Endothelial cell of umbilical vein (primary cell): ENCODE data around the gene NPLOC4. TPM values are rescaled to one million over a fixed set of nuclear protein-coding genes. Genes with fewer than 3 reads are reported as not detected.

ENCODE experiments used
- BruUV-seq: library from RNA; stranded (reverse); fragments of 400-500 nt; replicated peaks from 2 replicates; lab custom pipeline; 2021; lab: Mats Ljungman, UMichigan
- CTCF ChIA-PET: fragments of 300-600, 350-600 bp; sonication (Branson Sonifier 250); formaldehyde crosslinking; loops from one replicate; lab custom pipeline; 2021; ENCODE audit warnings: antibody characterized with exemption, inconsistent platforms; lab: Charles Lee
- POLR2A ChIA-PET: fragments of 300-600, 350-600 bp; sonication (Branson Sonifier 250); formaldehyde crosslinking; loops from one replicate; lab custom pipeline; 2021; ENCODE audit warnings: antibody characterized with exemption, inconsistent platforms; lab: Charles Lee
- DNase-seq: peaks from one replicate; pipeline ENCODE4 v3.0.0-alpha.2; 2011; ENCODE audit warnings: low read depth, low spot score
- FAIRE-seq: peaks from 2 replicates; lab custom pipeline; 2011; peaks lifted over from hg19 to GRCh38; lab: Jason Lieb, UNC
- H2AFZ ChIP-seq: 2 replicates; pipeline ENCODE4 v1.6.0; 2012; ENCODE audit warnings: low read depth, low read length, control low read depth, inconsistent platforms
- H3K27ac ChIP-seq: 2 replicates; pipeline ENCODE4 v1.5.1; 2011; ENCODE audit warnings: low read depth, mild to moderate bottlenecking, control low read depth, low read length, moderate library complexity; ENCODE audit not compliant: insufficient read depth
- H3K27me3 ChIP-seq, 2 experiments: 2 replicates each; pipeline versions ENCODE4 v1.6.0 to v1.6.1; 2011; ENCODE audit warnings: low read length in 2 of 2, mixed read lengths in 1 of 2; ENCODE audit not compliant: control insufficient read depth in 2 of 2, insufficient read depth in 2 of 2
- H3K36me3 ChIP-seq, 2 experiments: 2 replicates in 1 of 2; 3 replicates in 1 of 2; pipeline ENCODE4 v1.5.1; 2011; ENCODE audit warnings: low read length in 2 of 2, mild to moderate bottlenecking in 1 of 2, moderate library complexity in 1 of 2; ENCODE audit not compliant: control insufficient read depth in 2 of 2, insufficient read depth in 2 of 2; ENCODE audit errors: extremely low read depth in 1 of 2
- H3K4me1 ChIP-seq: 3 replicates; pipeline ENCODE4 v1.5.1; 2011; ENCODE audit warnings: mild to moderate bottlenecking, low read length; ENCODE audit not compliant: control insufficient read depth, insufficient read depth; ENCODE audit errors: extremely low read depth
- H3K4me2 ChIP-seq: 2 replicates; pipeline ENCODE4 v1.6.1; 2011; ENCODE audit warnings: low read length, control low read depth, mixed read lengths; ENCODE audit not compliant: insufficient read depth
- H3K4me3 ChIP-seq, 3 experiments: fragments of 200-600 bp in 1 of 3; sonication (generic), shearing (Covaris generic) in 1 of 3; replicated peaks in 1 of 3; 2 replicates each; pipeline ENCODE4 v1.5.1; 2011 to 2016; ENCODE audit warnings: control low read depth in 3 of 3, low read length in 3 of 3, mild to moderate bottlenecking in 2 of 3, inconsistent platforms in 1 of 3, low read depth in 1 of 3, moderate library complexity in 1 of 3; ENCODE audit not compliant: insufficient read depth in 1 of 3
- H3K79me2 ChIP-seq: 2 replicates; pipeline ENCODE4 v1.6.0; 2012; ENCODE audit warnings: low read length, inconsistent platforms; ENCODE audit not compliant: control insufficient read depth, insufficient read depth
- H3K9ac ChIP-seq: replicated peaks from 2 replicates; pipeline ENCODE3; 2011; ENCODE audit warnings: low read length, control low read depth; ENCODE audit not compliant: insufficient read depth; ENCODE audit errors: extremely low read depth
- H3K9me1 ChIP-seq: replicated peaks from 3 replicates; pipeline ENCODE4 v1.6.0; 2011; ENCODE audit warnings: mild to moderate bottlenecking, low read length; ENCODE audit not compliant: control insufficient read depth, insufficient read depth; ENCODE audit errors: extremely low read depth
- H3K9me3 ChIP-seq: replicated peaks from 2 replicates; pipeline ENCODE4 v1.5.1; 2012; ENCODE audit warnings: low read length, inconsistent platforms; ENCODE audit not compliant: control insufficient read depth, insufficient read depth
- H4K20me1 ChIP-seq: replicated peaks from 2 replicates; pipeline ENCODE3; 2011; ENCODE audit warnings: mild to moderate bottlenecking, low read length; ENCODE audit not compliant: control insufficient read depth, insufficient read depth; ENCODE audit errors: extremely low read depth
- CTCF ChIP-seq, 2 donors: IDR thresholded peaks; 1 replicate in 1 of 2; 2 replicates in 1 of 2; pipeline ENCODE4 v1.5.1; 2011; ENCODE audit warnings: low read length in 2 of 2, mild to moderate bottlenecking in 2 of 2, moderate library complexity in 2 of 2, control low read depth in 1 of 2, inconsistent platforms in 1 of 2, low read depth in 1 of 2; ENCODE audit not compliant: insufficient read depth in 1 of 2; ENCODE audit errors: extremely low read depth in 1 of 2
- EZH2 ChIP-seq: IDR thresholded peaks from 2 replicates; pipeline ENCODE4 v1.6.1; 2012; ENCODE audit warnings: borderline replicate concordance, low read depth, mild to moderate bottlenecking, moderate library complexity, low read length, inconsistent platforms; ENCODE audit not compliant: severe bottlenecking
- FOS ChIP-seq: IDR thresholded peaks from 2 replicates; pipeline ENCODE4 v1.6.1; 2011; ENCODE audit warnings: mild to moderate bottlenecking, low read length, moderate library complexity, borderline replicate concordance; ENCODE audit not compliant: insufficient read depth
- GATA2 ChIP-seq: IDR thresholded peaks from 2 replicates; pipeline ENCODE4 v1.7.0; 2011; ENCODE audit warnings: low read depth, mild to moderate bottlenecking, moderate library complexity, mixed read lengths, low read length; ENCODE audit not compliant: insufficient read length, insufficient read depth
- JUN ChIP-seq: IDR thresholded peaks from 2 replicates; pipeline ENCODE4 v1.6.1; 2011; ENCODE audit warnings: borderline replicate concordance, low read depth; ENCODE audit not compliant: insufficient read length, insufficient read depth
- MYC ChIP-seq: IDR thresholded peaks from one replicate; pipeline ENCODE4 v1.6.1; 2011; ENCODE audit warnings: mild to moderate bottlenecking, low read depth, low read length
- POLR2A ChIP-seq: IDR thresholded peaks from 2 replicates; pipeline ENCODE4 v1.6.1; 2012; ENCODE audit warnings: low read depth, mild to moderate bottlenecking, control low read depth, low read length
- POLR2AphosphoS5 ChIP-seq: IDR thresholded peaks from 2 replicates; pipeline ENCODE4 v1.6.1; 2012; ENCODE audit warnings: low read depth, mild to moderate bottlenecking, control low read depth, low read length, moderate library complexity; ENCODE audit not compliant: insufficient read depth
- dilution Hi-C: fragments of 300-500 bp; cut with MboI; formaldehyde crosslinking; loops from one replicate; pipeline ENCODE4 v1.15.0; 2019; ENCODE audit warnings: low sequenced_read_pairs; ENCODE audit not compliant: extremely low pct_ligation_motif_present
- intact Hi-C: fragments of 100-400 bp; cut with micrococcal nuclease; formaldehyde crosslinking; loops from one replicate; pipeline ENCODE4 v1.10.0; 2022
- polyA plus RNA-seq, 4 experiments: library from polyadenylated mRNA; depleted of rRNA in 3 of 4; stranded (reverse) in 3 of 4; unstranded in 1 of 4; fragments of >200 nt; gene quantifications; 2 replicates each; pipeline versions ENCODE4 v1.2.1 to v1.2.3, GENCODE V29; 2011 to 2012; ENCODE audit warnings: missing spikeins in 1 of 4
- total RNA-seq: library from RNA; stranded (reverse); gene quantifications from 2 replicates; pipeline ENCODE4 v1.2.3, GENCODE V29; 2021
- TF ChIP-seq, protein P1 (sequence below): IDR thresholded peaks from 2 replicates; pipeline ENCODE4 v1.6.1; 2011; ENCODE audit not compliant: insufficient read depth, insufficient read length

Gene NPLOC4
- total and polyA plus RNA-seq, 2 donors (not counting 3 experiments of a cell fraction or from before 2014, with no cell fraction given): 150 to 175 TPM

GRCh38 chr17:81553616-81554181 lies 83.2 kb downstream of the NPLOC4 start:
- H3K9me1 ChIP-seq: no peaks in the 10 kb centered on the region
- H3K4me2 ChIP-seq: peak overlapping the region; percentile 76
- no peaks in the 10 kb centered on the region for H4K20me1 ChIP-seq
- no peak for TF ChIP-seq EZH2
- peak; percentile 84 for TF ChIP-seq FOS
- peak; percentile 52 for TF ChIP-seq JUN
- no peak for TF ChIP-seq POLR2A
- TF ChIP-seq, protein P1, sequence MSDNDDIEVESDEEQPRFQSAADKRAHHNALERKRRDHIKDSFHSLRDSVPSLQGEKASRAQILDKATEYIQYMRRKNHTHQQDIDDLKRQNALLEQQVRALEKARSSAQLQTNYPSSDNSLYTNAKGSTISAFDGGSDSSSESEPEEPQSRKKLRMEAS: peak; percentile 97
- TF ChIP-seq GATA2: peak; percentile 17
- peak; percentile 37 for TF ChIP-seq MYC
- no peak for TF ChIP-seq CTCF (IDR thresholded peaks at IDR 0.05; ENCODE audit: extremely low read depth in 1 of 2, insufficient read depth in 1 of 2, low read depth in 1 of 2, low read length in 2 of 2)
- TF ChIP-seq POLR2AphosphoS5: peak; percentile 76
- H3K4me3 ChIP-seq: peak overlapping the region in 2 of 3 experiments; percentile 61 to 93
- peak overlapping the region; percentile 79 for H3K27ac ChIP-seq
- no peaks in the 10 kb centered on the region for H3K9me3 ChIP-seq
- intact Hi-C loops (loop anchor here (1.0 to 2.0 kb wide), 5 partner anchors 8 to 48 kb away; no protein-coding TSS in a partner anchor), dilution Hi-C loops (no loop called here)
- CTCF ChIA-PET: interaction anchor here (0.8 to 3.2 kb wide), 2 partner anchors 13 to 48 kb away, joined by 4 to 16 read pairs; no protein-coding TSS in a partner anchor
- H2AFZ ChIP-seq: no peak overlapping the region
- peaks cover 0 to 33% of the 10 kb centered on the region in 2 experiments for H3K36me3 ChIP-seq
- no peaks in the 10 kb centered on the region for H3K27me3 ChIP-seq
- FAIRE-seq (peak; percentile 87), DNase-seq (peak; percentile 89)
- POLR2A ChIA-PET: interaction anchor here (1.2 kb wide), 1 partner anchor 13 kb away, joined by 4 read pairs; no protein-coding TSS in a partner anchor
- H3K79me2 ChIP-seq: peaks cover 30% of the 10 kb centered on the region
- H3K9ac ChIP-seq: peak overlapping the region; percentile 64
- H3K4me1 ChIP-seq: peaks cover 46% of the 10 kb centered on the region
- no TSS peak for BruUV-seq
